ENCODE results near the gene EPHA3. TPM values are rescaled to one million over a fixed set of nuclear protein-coding genes. Genes with fewer than 3 reads are reported as not detected.

The EPHA3 gene
- polyA plus RNA-seq, 4 donors, result 4.9 to 5.2 (median 5.1) TPM

- DNase-seq (ENCODE audit: low read depth in 4 of 4, low spot score in 2 of 4), result no peak
Observed at GRCh38 chr3:89223188-89223587, 115.8 kb downstream of the EPHA3 start.

DNA sequence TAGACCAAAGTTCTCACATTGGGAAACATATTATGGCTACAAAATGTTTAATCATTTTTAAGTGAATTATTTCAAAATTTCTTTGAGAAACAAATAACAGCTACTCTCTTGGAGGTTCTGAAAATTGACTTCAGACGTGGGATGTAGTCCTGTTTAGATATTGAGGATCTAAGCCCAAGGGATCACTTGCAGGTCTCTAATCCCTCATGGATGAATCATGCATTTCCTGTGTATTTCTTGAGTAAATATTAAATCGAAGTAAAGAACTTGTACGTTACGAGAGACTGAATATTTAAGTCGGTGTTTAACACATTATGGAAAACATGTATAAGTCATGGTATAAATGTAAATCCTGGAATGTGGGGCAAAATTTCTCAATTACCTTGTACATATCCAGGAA, 119.8 kb downstream of the EPHA3 start:
- DNase-seq (ENCODE audit: low read depth in 4 of 4, low spot score in 2 of 4), result no peak

- DNase-seq (ENCODE audit: low read depth in 4 of 4, low spot score in 2 of 4), result no peak
Observed at GRCh38 chr3:89227634-89228033, 120.2 kb downstream of the EPHA3 start.

DNA sequence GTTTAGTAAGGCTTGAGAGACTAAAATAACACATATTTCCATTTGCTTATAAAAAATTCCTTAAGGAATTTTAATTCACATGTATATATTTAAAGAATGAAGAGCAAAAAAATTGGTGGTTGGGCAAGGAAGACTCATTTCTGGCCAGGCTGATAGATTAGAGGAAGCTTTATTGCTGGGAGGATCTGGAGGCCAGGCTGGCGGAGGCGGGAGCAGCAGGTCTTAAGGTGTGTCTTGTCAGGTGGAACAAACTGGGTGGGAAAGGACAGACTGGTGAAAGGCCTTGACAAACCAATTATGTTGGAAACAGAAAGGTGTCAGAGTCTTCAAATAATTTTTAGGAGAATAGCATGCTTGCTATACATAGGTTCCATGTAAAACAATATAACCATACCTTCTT, 124.7 kb downstream of the EPHA3 start:
- no peak for DNase-seq (ENCODE audit: low read depth in 4 of 4, low spot score in 2 of 4)

- DNase-seq (ENCODE audit: low read depth in 4 of 4, low spot score in 2 of 4), result no peak
Observed at GRCh38 chr3:89234620-89235019, 127.2 kb downstream of the EPHA3 start.

DNA sequence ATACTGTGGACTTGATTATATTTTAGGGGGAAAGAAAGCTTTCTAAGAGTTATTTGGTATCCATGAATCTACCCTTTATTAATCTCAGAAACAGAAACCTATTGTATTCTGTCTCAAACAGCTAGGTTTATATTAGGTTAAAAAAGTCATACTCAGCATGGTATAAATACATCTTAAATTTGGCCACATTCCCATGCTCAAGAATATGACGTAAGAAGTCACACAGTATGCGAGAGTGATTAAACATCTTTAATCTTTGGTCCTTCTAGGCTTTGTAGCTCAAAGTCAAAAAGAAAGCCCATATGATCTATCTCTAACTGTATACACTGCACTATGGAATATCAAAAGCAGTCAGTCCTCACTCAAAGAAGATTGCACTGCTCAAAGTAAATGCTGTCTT, 131.4 kb downstream of the EPHA3 start:
- no peak for DNase-seq (ENCODE audit: low read depth in 4 of 4, low spot score in 2 of 4)

GRCh38 chr3:89239774-89240173, 132.4 kb downstream of the EPHA3 start:
- no peak for DNase-seq (ENCODE audit: low read depth in 4 of 4, low spot score in 2 of 4)

DNA sequence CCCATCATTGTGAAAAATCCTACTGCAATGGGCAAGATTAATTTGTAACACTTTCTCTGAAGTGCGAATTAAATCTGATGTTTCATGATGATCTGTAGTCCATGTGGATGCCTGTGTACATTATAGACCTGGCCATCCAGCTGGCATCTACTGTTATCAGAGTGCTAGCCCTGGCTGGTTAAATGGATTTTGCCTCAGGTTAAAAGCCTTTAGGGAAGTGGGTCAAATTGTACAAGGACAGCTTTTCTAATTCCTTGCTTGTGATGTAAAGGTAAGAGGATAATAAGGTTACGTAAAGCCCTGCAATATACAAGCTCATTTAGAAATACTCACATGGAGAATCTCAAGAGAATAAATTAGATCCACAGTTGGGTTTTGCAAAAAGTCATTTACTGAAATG, 138.2 kb downstream of the EPHA3 start:
- no peak for DNase-seq (ENCODE audit: low read depth in 4 of 4, low spot score in 2 of 4)

- DNase-seq (ENCODE audit: low read depth in 4 of 4, low spot score in 2 of 4), result no peak
Observed at GRCh38 chr3:89246326-89246725, 138.9 kb downstream of the EPHA3 start.

DNA sequence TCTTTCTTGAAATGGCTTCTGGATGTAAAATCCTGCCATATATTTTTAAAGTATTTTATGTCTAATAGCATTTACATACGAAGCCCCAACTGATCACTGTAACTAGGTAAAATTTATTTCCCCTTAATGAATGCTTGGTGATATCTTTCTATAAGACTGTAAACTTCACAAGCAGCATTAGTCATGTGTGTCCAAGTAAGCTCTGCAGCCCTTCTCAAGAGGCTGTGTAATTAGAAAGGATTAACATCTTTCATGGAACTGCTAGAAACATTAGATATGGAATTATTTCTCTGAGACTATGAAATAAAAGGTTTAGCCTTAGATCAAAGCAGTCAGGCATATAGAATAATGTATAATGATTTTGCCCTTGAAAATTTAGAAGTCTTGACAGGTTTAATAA, 143.3 kb downstream of the EPHA3 start:
- DNase-seq (ENCODE audit: low read depth in 4 of 4, low spot score in 2 of 4), result no peak

- DNase-seq (ENCODE audit: low read depth in 4 of 4, low spot score in 2 of 4), result no peak
Observed at GRCh38 chr3:89252016-89252415, 144.6 kb downstream of the EPHA3 start.

- no peak for DNase-seq (ENCODE audit: low read depth in 4 of 4, low spot score in 2 of 4)
Observed at GRCh38 chr3:89252860-89253259, 145.4 kb downstream of the EPHA3 start.

GRCh38 chr3:89256395-89256794, 149.0 kb downstream of the EPHA3 start:
- no peak for DNase-seq (ENCODE audit: low read depth in 4 of 4, low spot score in 2 of 4)

DNA sequence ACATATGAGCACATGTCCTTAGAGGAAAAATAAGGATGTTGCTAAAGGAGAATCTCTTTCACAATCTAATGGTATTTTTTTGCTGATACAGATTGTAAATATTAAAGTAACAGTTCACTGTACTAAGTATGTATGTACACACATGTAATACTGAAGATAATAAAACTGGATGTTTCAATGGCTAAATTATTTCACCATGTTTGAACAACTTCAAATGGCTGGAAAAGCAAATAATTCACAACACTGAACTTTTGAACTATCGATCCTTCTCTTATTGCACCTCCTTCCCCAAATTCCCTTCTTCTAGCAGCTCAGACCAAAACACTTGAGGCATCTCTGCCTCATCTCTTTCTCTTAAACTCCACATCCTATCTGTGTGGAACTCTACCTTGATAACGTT, 149.5 kb downstream of the EPHA3 start:
- DNase-seq (ENCODE audit: low read depth in 4 of 4, low spot score in 2 of 4), result no peak

DNA sequence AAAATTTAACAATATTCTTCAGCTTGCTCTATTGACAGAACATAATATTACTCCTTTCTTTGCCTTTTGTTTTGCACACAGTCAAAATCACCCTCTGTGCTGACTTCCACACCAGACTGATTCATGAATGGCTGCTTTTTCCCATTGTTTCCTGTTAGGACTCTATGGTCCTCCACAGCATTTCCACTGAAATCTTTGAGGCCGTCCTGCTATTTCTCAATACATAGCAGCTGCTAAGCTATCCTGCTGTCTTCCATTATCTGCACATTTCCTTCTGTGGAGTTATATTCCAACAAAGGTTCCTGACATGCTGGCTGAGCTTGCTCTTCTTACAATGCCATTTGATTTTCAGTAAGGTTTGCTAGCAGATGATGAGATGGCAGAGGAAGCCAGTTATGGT, 153.3 kb downstream of the EPHA3 start:
- DNase-seq (ENCODE audit: low read depth in 4 of 4, low spot score in 2 of 4), result no peak

DNA sequence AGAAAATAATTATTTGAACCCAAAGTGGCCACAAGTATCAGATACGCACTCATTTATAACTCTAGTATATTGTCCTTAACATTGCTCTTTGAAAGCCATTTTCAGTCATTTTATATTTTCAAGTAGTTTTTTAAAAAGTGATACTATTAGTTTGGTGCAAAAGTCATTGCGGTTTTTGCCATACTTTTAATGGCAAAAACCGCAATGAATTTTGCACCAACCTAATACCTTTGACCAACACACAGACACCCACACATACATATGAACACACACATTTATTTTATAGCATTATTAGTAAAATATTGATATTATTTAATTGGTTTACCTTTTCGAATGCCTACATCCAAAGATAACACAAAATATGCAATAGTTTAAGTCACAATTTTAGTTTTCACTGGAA, 154.3 kb downstream of the EPHA3 start:
- DNase-seq (ENCODE audit: low read depth in 4 of 4, low spot score in 2 of 4), result no peak

DNA sequence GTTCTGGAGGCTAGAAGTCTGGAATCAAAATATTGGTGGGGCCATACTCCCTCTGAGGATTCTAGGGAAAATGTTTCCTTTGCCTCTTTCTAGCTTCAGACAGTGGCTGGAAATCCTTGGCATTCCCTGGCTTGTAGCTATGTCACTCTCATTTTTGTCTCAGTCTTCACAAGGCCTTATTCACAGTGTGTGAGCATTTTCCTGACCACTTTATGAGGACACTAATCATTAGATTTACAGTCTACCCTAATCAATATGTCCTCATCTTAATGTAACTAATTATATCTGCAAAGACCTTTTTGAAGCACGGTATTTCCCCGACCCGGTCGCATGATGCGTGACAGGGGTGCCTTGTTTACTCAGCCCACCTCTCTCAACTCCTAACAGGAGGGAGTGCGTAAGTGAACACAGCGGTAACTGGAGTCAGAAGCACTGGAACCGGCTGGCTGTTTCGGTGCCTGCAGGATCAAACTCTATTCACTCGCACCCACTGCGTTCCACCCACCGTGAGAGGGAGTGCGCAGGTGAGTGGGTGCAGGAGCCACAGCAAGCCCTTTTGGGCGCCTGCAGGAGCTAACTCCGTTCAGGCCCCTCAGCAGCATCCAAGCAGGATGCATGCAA, 155.0 kb downstream of the EPHA3 start:
- DNase-seq (ENCODE audit: low read depth in 4 of 4, low spot score in 2 of 4), result no peak

GRCh38 chr3:89264037-89264560, 156.7 kb downstream of the EPHA3 start:
- no peak for DNase-seq (ENCODE audit: low read depth in 4 of 4, low spot score in 2 of 4)

- no peak for DNase-seq (ENCODE audit: low read depth in 4 of 4, low spot score in 2 of 4)
Observed at GRCh38 chr3:89266074-89266473, 158.7 kb downstream of the EPHA3 start.

DNA sequence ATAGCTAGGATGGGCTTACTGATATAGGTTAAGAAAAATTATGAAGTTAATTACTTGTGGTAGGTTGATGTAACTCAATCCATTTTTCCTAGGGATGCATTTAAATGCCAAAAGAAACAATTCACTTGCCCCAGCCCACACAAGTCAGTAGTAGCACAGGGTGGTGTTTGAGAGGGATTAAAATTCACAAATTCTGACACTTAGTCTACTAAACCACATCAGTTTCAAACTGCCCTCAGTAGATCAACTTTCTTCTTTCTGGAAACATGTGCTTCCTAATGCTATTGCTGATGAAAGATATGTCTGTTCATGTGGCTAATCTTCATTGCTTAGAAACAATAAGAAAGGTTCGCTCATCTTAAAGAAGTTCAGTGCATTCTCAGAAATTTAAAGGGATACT, 160.6 kb downstream of the EPHA3 start:
- no peak for DNase-seq (ENCODE audit: low read depth in 4 of 4, low spot score in 2 of 4)

- no peak for DNase-seq (ENCODE audit: low read depth in 4 of 4, low spot score in 2 of 4)
Observed at GRCh38 chr3:89270201-89270600, 162.8 kb downstream of the EPHA3 start.

DNA sequence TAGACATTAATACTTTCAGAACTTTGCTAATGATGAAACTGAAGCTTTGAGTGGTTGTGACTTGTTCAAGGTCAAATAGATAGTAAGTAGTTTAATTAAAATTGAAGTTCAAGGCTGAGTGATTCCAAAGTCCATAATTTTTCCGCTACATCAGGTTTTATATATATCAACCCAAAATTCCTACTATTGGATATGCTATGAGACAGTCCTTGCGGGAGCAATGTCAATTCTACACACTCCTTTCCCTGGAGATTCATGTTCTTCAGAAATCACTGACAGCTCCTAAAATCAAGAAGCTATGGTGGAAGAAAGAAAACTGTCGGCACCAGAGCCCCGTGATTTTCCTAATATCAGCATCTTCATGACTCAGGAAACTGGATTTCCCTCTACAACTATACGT, 167.6 kb downstream of the EPHA3 start:
- no peak for DNase-seq (ENCODE audit: low read depth in 4 of 4, low spot score in 2 of 4)

DNA sequence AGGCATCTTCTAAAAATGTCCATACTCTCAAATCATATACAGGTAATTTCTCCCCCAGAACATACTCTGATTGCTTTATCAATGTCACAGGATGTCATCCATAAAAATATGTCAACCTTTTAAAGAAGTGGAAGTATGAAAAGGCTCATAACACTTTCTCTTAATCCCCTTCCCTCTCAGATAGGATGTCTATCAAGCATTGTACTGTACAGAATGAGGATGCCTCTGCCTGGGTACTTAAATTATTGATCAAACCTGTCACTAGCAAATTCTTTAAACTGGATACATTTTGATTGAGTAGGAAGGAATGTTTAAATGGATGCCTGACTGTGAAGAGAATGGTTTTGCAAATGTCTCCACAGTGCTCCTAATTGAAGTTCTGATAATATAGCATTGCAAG, 168.7 kb downstream of the EPHA3 start:
- DNase-seq (ENCODE audit: low read depth in 4 of 4, low spot score in 2 of 4), result no peak
